HepG2 (cell line): ENCODE results near the gene PCDHAC1. TPM values are rescaled to one million over a fixed set of nuclear protein-coding genes. Genes with fewer than 3 reads are reported as not detected.

ENCODE experiments used
- ATAC-seq: fragments of 200-7000 bp; cut with Tn5 transposase; 3 replicates; pipeline ENCODE4 v1.9.1; 2020; ENCODE audit warnings: mild to moderate bottlenecking, moderate library complexity
- BruUV-seq: library from RNA; stranded (reverse); fragments of 400-500 nt; replicated peaks from 2 replicates; lab custom pipeline; 2021; lab: Mats Ljungman, UMichigan
- CTCF ChIA-PET: fragments of 300-600 bp; formaldehyde crosslinking; extraction: SDS; loops from one replicate; lab custom pipeline; 2021; ENCODE audit warnings: low total read pairs, inconsistent platforms, low intra/inter-chr PET ratio; lab: Yijun Ruan, JAX
- POLR2A ChIA-PET: fragments of 350-600 bp; sonication (Branson Sonifier 250); formaldehyde crosslinking; loops from one replicate; lab custom pipeline; 2020; ENCODE audit warnings: antibody characterized with exemption, inconsistent platforms; lab: Yijun Ruan, JAX
- DNase-seq: peaks from one replicate; pipeline ENCODE4 v3.0.0-alpha.2; 2015; ENCODE audit warnings: low spot score
- FAIRE-seq: peaks from 3 replicates; lab custom pipeline; 2011; peaks lifted over from hg19 to GRCh38; lab: Jason Lieb, UNC
- H2AFZ ChIP-seq: one replicate; pipeline ENCODE4 v1.6.1; 2011; ENCODE audit warnings: low read length, inconsistent platforms
- H3K27ac ChIP-seq: fragments of 300-600 bp; 3 replicates; pipeline ENCODE4 v1.8.0; 2011; ENCODE audit warnings: mixed run types, mild to moderate bottlenecking, mixed read lengths, low read length, inconsistent platforms; ENCODE audit not compliant: insufficient read depth; ENCODE audit errors: extremely low read length
- H3K27me3 ChIP-seq, 2 experiments: fragments of 200-600 bp in 1 of 2; 2 replicates in 1 of 2; 3 replicates in 1 of 2; pipeline versions ENCODE4 v1.6.0 to v1.8.0; 2011; ENCODE audit warnings: low read length in 2 of 2, mild to moderate bottlenecking in 2 of 2, moderate library complexity in 2 of 2, inconsistent platforms in 1 of 2; ENCODE audit not compliant: insufficient read depth in 2 of 2, control insufficient read depth in 1 of 2
- H3K36me3 ChIP-seq, 2 experiments: fragments of 200-600 bp in 1 of 2; replicated peaks in 1 of 2; 2 replicates in 1 of 2; 3 replicates in 1 of 2; pipeline versions ENCODE4 v1.5.1 to v1.8.0; 2011; ENCODE audit warnings: low read length in 2 of 2, inconsistent platforms in 1 of 2; ENCODE audit not compliant: insufficient read depth in 2 of 2, control insufficient read depth in 1 of 2
- H3K4me1 ChIP-seq: 2 replicates; pipeline ENCODE4 v1.5.1; 2012; ENCODE audit warnings: low read length, inconsistent platforms; ENCODE audit not compliant: insufficient read depth
- H3K4me2 ChIP-seq: 2 replicates; pipeline ENCODE4 v1.6.0; 2011; ENCODE audit warnings: low read depth, low read length, inconsistent platforms
- H3K4me3 ChIP-seq, 3 experiments: fragments of 200-600 bp in 1 of 3; sonication (generic), shearing (Covaris generic) in 1 of 3; replicated peaks in 1 of 3; 2 replicates each; pipeline ENCODE4 v1.5.1; 2011 to 2016; ENCODE audit warnings: low read length in 3 of 3, inconsistent platforms in 2 of 3, low read depth in 2 of 3, mild to moderate bottlenecking in 2 of 3, control low read depth in 1 of 3, mixed read lengths in 1 of 3; ENCODE audit not compliant: insufficient read depth in 1 of 3
- H3K79me2 ChIP-seq: one replicate; pipeline ENCODE4 v1.6.1; 2011; ENCODE audit warnings: low read length, inconsistent platforms; ENCODE audit not compliant: insufficient read depth
- H3K9ac ChIP-seq: 2 replicates; pipeline ENCODE4 v1.6.0; 2011; ENCODE audit warnings: mild to moderate bottlenecking, low read depth, low read length, inconsistent platforms; ENCODE audit not compliant: insufficient read depth
- H3K9me3 ChIP-seq: 2 replicates; pipeline ENCODE4 v1.5.1; 2012; ENCODE audit warnings: mild to moderate bottlenecking, low read length
- H4K20me1 ChIP-seq: 2 replicates; pipeline ENCODE4 v1.6.0; 2011; ENCODE audit warnings: inconsistent platforms, mild to moderate bottlenecking, low read length, moderate library complexity; ENCODE audit not compliant: insufficient read depth
- CEBPB ChIP-seq: IDR thresholded peaks from 2 replicates; pipeline ENCODE4 v1.6.1; 2011; ENCODE audit warnings: low read depth, low read length, improper control_type of control experiment, borderline replicate concordance
- HIVEP1 ChIP-seq: sonication (generic); formaldehyde crosslinking; IDR thresholded peaks from 2 replicates; pipeline ENCODE4 v1.4.0; 2020; ENCODE audit warnings: mild to moderate bottlenecking, missing genetic modification reagents
- PATZ1 ChIP-seq: sonication (generic); formaldehyde crosslinking; IDR thresholded peaks from 2 replicates; pipeline ENCODE4 v1.4.0; 2020; ENCODE audit warnings: missing genetic modification reagents
- ZBTB10 ChIP-seq: sonication (generic); formaldehyde crosslinking; IDR thresholded peaks from 2 replicates; pipeline ENCODE4 v1.4.0; 2020; ENCODE audit warnings: missing genetic modification reagents, borderline replicate concordance
- ZBTB3 ChIP-seq: sonication (generic); formaldehyde crosslinking; IDR thresholded peaks from 2 replicates; pipeline ENCODE4 v1.4.0; 2020; ENCODE audit warnings: low read depth, mild to moderate bottlenecking, moderate library complexity, missing genetic modification reagents, borderline replicate concordance
- ZNF230 ChIP-seq: sonication (generic); formaldehyde crosslinking; IDR thresholded peaks from 2 replicates; pipeline ENCODE4 v1.4.0; 2020; ENCODE audit warnings: mild to moderate bottlenecking, missing genetic modification reagents
- ZNF597 ChIP-seq: sonication (generic); formaldehyde crosslinking; IDR thresholded peaks from 2 replicates; pipeline ENCODE4 v1.5.0; 2020; ENCODE audit warnings: missing genetic modification reagents
- WGBS: methylation state at CpG from one replicate; pipeline ENCODE4 v1.1.6; 2017; ENCODE audit warnings: low lambda C conversion rate; 5-methylcytosine and 5-hydroxymethylcytosine counted together
- in situ Hi-C: cut with HindIII; loops from 2 replicates; pipeline ENCODE4 v1.10.0; 2017; ENCODE audit warnings: low pct_unique_long_range_greater_than_20kb; ENCODE audit not compliant: extremely low pct_ligation_motif_present
- intact Hi-C: fragments of 100-400 bp; cut with micrococcal nuclease; formaldehyde crosslinking; loops from one replicate; pipeline ENCODE4 v1.10.0; 2022; ENCODE audit not compliant: unreplicated experiment
- polyA plus RNA-seq, 8 experiments: library from polyadenylated mRNA; depleted of rRNA in 3 of 8; stranded (reverse) in 7 of 8; unstranded in 1 of 8; fragments of >200 nt; fragmentation: Illumina TruSeq in 4 of 8; extraction: Trizol in 4 of 8; gene quantifications; 2 replicates each; pipeline versions ENCODE4 v1.2.1 to v1.2.3, GENCODE V29; 2011 to 2016; ENCODE audit warnings: low read depth in 4 of 8, missing spikeins in 1 of 8, mixed read lengths in 1 of 8; ENCODE audit not compliant: insufficient read depth in 1 of 8
- total RNA-seq, 5 experiments: library from RNA; depleted of rRNA; stranded (reverse); fragments of >200 nt; fragmentation: Illumina TruSeq; extraction: Trizol; gene quantifications; 2 replicates each; pipeline ENCODE4 v1.2.3, GENCODE V29; 2016; ENCODE audit warnings: low read depth in 1 of 5

Gene PCDHAC1
- total and polyA plus RNA-seq, 2 of the 13 experiments (the other 11 are each of a cell fraction or from before 2014, with no cell fraction given), result 0.04 TPM; not detected in 1

- Histone ChIP-seq H4K20me1 (no peaks in the 10 kb centered on the region), H3K4me3 (no peak overlapping the region), H3K36me3 (no peaks in the 10 kb centered on the region), H2AFZ (no peak overlapping the region), H3K4me2 (no peak overlapping the region), H3K79me2 (no peaks in the 10 kb centered on the region), H3K9ac (no peak overlapping the region), H3K27me3 (peaks cover 0 to 17% of the 10 kb centered on the region in 2 experiments; a peak in 2 of 5 replicates), H3K9me3 (no peaks in the 10 kb centered on the region), H3K4me1 (no peaks in the 10 kb centered on the region), H3K27ac (no peak overlapping the region)
- intact Hi-C loops (no loop called here), in situ Hi-C loops (no loop called here)
- WGBS, result 22% methylated on average over 1 of the region's 1 CpG
- no TSS peak for BruUV-seq
- POLR2A ChIA-PET, result no interaction called here
- no peak for DNase-seq
- FAIRE-seq, result no peak
- ATAC-seq, result no peak
- CTCF ChIA-PET, result no interaction called here
- TF ChIP-seq CEBPB (peak; percentile 75), ZNF230 (CRISPR knock-in tag) (no peak)
Measured at GRCh38 chr5:140962190-140962589, 36.1 kb downstream of the PCDHAC1 start.

- H3K4me1 ChIP-seq, result no peaks in the 10 kb centered on the region
- no peaks in the 10 kb centered on the region for H4K20me1 ChIP-seq
- DNase-seq (no peak), FAIRE-seq (no peak), ATAC-seq (no peak)
- POLR2A ChIA-PET, result no interaction called here
- intact Hi-C loops (no loop called here), in situ Hi-C loops (no loop called here)
- no peak for TF ChIP-seq ZBTB10 (CRISPR knock-in tag)
- no peak for TF ChIP-seq ZNF597 (CRISPR knock-in tag)
- TF ChIP-seq PATZ1 (CRISPR knock-in tag), result no peak
- TF ChIP-seq HIVEP1 (CRISPR knock-in tag), result no peak
- no peak for TF ChIP-seq ZBTB3
- WGBS, result 0% methylated on average over 3 of the region's 3 CpGs
- BruUV-seq, result no TSS peak
- peaks cover 0 to 20% of the 10 kb centered on the region in 2 experiments; a peak in 3 of 5 replicates for H3K27me3 ChIP-seq
- H3K36me3 ChIP-seq, result no peaks in the 10 kb centered on the region
- no peak overlapping the region for H3K27ac ChIP-seq
- CTCF ChIA-PET, result no interaction called here
- H3K4me3 ChIP-seq, result no peak overlapping the region
- no peaks in the 10 kb centered on the region for H3K79me2 ChIP-seq
- H2AFZ ChIP-seq, result no peak overlapping the region
- no peaks in the 10 kb centered on the region for H3K9me3 ChIP-seq
- no peak overlapping the region for H3K9ac ChIP-seq
- H3K4me2 ChIP-seq, result no peak overlapping the region
Measured at GRCh38 chr5:140964356-140964755, 38.3 kb downstream of the PCDHAC1 start.
